RWPE2 (cell line): Measurements from ENCODE around the gene LRRC61.
"Not testable (repeated sequence)": the region's sequence is repeated elsewhere in the genome, so short reads cannot be mapped to it uniquely, and the experiment has no call there.

Source experiments
- ATAC-seq: fragments of 200-7000 bp; cut with Tn5 transposase; 3 replicates; pipeline ENCODE4 v1.9.1; 2021; ENCODE audit warnings: low read depth
- DNase-seq: peaks from one replicate; pipeline ENCODE4 v3.0.0-alpha.2; 2020; ENCODE audit warnings: low spot score
- H3K27ac ChIP-seq: fragments of 450-650 bp; 2 replicates; pipeline ENCODE4 v1.5.1; 2017; ENCODE audit warnings: mild to moderate bottlenecking; ENCODE audit not compliant: poor library complexity, severe bottlenecking
- H3K27me3 ChIP-seq: fragments of 250-450 bp; sonication (Bioruptor Pico); 2 replicates; pipeline ENCODE4 v1.5.1; 2021; ENCODE audit warnings: mild to moderate bottlenecking, moderate library complexity; ENCODE audit not compliant: insufficient read depth, poor library complexity, severe bottlenecking
- H3K36me3 ChIP-seq: fragments of 250-450 bp; sonication (Bioruptor Pico); 2 replicates; pipeline ENCODE4 v1.5.1; 2020; ENCODE audit warnings: low read depth, mild to moderate bottlenecking, moderate library complexity
- H3K4me1 ChIP-seq: fragments of 250-450 bp; sonication (Bioruptor Pico); 2 replicates; pipeline ENCODE4 v1.5.1; 2021; ENCODE audit warnings: mild to moderate bottlenecking, moderate library complexity; ENCODE audit not compliant: insufficient read depth, poor library complexity, severe bottlenecking
- H3K4me3 ChIP-seq: fragments of 250-450 bp; sonication (Bioruptor Pico); 2 replicates; pipeline ENCODE4 v1.5.1; 2021; ENCODE audit warnings: mild to moderate bottlenecking, moderate library complexity; ENCODE audit not compliant: severe bottlenecking
- H3K9me3 ChIP-seq: fragments of 250-450 bp; sonication (Bioruptor Pico); 2 replicates; pipeline ENCODE4 v1.5.1; 2021; ENCODE audit warnings: mild to moderate bottlenecking, moderate library complexity; ENCODE audit not compliant: severe bottlenecking
- TF ChIP-seq, protein P1 (sequence below): fragments of 450-650 bp; IDR thresholded peaks from one replicate; pipeline ENCODE4 v1.5.1; 2017; ENCODE audit warnings: mild to moderate bottlenecking, moderate library complexity; ENCODE audit not compliant: poor library complexity, severe bottlenecking

Gene LRRC61

DNA sequence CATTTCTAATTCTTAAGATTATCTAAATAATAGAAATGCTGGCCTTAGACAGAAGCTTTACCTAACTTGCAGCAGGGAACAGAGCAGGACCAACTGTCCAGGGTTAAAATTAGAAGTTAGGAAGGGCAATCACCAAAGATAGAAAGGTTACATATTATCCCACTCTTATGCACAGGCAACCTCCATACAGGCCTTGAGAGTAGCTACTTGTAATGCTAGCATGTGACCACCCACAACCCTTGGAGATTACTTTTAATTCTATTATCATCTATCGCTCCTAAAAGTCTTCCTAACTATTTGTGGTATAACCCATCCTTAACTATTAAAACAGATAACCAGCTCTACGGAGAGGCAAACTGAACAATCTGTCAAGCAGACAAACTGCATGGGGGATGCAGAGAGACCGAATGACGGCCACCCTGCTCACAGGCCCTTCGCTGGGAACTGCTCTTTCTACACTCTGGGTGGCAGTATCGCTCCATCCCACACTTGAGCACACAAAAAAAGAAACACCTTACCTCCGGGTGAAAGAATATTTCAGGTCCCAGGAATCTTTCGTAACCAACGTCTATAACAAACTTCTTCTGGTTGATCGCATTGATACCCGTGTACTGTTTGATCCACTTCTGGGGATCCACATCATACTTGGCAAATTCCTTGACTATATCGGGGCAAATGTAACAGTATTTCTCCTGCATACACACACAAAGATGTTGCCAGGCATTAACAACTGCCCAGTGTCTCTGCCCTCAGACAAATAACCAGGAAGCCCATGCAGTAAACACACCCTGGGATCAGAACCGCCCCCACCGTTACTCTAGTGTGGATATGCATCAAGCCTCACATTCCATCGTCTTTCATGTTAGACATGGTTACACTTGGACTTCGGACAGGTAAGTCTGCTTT is 37.1 kb upstream of the LRRC61 start:
- peak; percentile 67 for ATAC-seq
- H3K4me3 ChIP-seq, H3K36me3 ChIP-seq, DNase-seq, H3K27ac ChIP-seq, H3K27me3 ChIP-seq, H3K9me3 ChIP-seq, H3K4me1 ChIP-seq: not testable (repeated sequence)
- TF ChIP-seq, protein P1, sequence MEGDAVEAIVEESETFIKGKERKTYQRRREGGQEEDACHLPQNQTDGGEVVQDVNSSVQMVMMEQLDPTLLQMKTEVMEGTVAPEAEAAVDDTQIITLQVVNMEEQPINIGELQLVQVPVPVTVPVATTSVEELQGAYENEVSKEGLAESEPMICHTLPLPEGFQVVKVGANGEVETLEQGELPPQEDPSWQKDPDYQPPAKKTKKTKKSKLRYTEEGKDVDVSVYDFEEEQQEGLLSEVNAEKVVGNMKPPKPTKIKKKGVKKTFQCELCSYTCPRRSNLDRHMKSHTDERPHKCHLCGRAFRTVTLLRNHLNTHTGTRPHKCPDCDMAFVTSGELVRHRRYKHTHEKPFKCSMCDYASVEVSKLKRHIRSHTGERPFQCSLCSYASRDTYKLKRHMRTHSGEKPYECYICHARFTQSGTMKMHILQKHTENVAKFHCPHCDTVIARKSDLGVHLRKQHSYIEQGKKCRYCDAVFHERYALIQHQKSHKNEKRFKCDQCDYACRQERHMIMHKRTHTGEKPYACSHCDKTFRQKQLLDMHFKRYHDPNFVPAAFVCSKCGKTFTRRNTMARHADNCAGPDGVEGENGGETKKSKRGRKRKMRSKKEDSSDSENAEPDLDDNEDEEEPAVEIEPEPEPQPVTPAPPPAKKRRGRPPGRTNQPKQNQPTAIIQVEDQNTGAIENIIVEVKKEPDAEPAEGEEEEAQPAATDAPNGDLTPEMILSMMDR: peak; percentile 70

DNA sequence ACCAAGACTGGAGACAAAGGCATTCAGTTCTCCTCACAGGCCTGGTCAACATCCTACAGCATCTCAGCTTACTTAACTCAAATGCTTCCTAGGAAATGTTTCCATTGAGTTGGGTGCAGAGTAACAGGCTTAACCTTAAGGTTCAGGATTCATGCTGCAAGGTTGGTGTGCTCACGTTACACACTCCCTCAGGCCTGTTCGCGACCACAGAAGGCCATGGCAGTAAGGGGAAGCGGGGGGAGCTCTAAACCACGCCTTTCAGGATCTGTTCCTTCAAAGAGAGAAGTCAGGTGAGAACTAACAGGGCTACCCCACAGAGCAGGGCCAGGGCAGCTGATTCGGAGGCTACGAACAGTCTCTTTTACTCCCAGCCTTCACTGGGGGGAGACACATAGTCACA is 35.3 kb upstream of the LRRC61 start:
- not testable (repeated sequence) for H3K36me3 ChIP-seq, H3K9me3 ChIP-seq, H3K27ac ChIP-seq, DNase-seq, H3K27me3 ChIP-seq, H3K4me1 ChIP-seq, H3K4me3 ChIP-seq, ATAC-seq

DNA sequence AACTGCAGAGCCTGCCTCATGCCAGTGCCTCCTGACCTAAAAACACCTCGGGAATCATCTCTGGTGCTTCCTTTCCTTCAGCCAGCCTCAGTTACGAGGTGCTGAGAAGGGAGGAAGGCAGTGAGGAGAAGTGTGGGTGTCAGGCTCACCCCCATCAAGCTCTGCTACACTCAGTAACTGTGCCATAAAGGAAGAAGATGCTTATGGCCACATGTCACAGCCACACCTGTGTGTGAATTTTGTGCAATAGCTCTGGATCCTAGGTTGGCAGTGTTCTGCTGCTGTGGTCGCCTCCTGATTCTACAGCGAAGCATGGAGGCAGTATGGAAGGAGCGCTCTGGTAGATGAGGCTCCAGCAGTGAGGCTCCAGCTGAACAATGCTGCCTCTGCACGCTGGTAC is 34.3 kb upstream of the LRRC61 start:
- H3K9me3 ChIP-seq, ATAC-seq, H3K27me3 ChIP-seq, H3K27ac ChIP-seq, H3K4me3 ChIP-seq, DNase-seq, H3K4me1 ChIP-seq, H3K36me3 ChIP-seq: not testable (repeated sequence)

DNA sequence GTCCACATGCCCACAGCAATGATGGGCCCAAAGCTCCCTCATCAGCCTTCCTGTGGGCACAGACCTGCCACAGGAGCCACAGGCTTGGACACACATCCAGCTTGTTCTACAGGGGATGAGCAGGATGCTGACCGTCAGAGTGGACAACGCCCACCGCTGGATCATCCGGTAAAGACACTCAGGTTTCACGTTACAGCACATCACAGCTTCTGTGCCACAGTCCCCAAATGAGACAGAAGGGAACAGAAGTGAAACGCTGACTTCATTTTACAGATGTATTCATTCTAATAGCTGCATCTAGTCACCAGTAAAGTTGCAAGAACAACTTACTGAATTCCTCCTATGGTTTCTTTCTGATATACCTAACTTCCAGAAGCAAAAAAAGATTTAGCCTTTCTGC is 32.8 kb upstream of the LRRC61 start:
- H3K4me3 ChIP-seq, H3K4me1 ChIP-seq, H3K27me3 ChIP-seq, H3K27ac ChIP-seq, H3K9me3 ChIP-seq, H3K36me3 ChIP-seq, ATAC-seq, DNase-seq: not testable (repeated sequence)

DNA sequence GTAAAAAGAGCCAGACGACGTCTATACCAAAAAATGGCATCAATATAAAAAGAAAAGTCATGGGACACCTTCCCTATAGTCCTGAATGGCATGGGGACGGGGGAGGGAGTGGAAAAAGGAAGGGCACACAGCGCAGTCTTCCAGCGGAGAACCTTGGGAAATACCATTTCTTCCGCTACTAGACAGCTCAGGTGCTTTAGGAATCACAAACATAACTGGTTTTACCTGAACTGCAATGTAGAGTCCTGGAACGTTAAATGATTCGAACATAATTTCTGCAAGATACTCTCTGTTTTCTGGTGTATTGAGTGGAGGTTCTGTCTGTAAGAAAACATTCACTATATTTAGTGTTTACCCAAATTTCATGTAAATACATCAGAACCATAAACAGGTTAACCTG is 28.1 kb upstream of the LRRC61 start:
- H3K9me3 ChIP-seq, H3K4me1 ChIP-seq, H3K27me3 ChIP-seq, H3K36me3 ChIP-seq, DNase-seq, H3K4me3 ChIP-seq, H3K27ac ChIP-seq, ATAC-seq: not testable (repeated sequence)

DNA sequence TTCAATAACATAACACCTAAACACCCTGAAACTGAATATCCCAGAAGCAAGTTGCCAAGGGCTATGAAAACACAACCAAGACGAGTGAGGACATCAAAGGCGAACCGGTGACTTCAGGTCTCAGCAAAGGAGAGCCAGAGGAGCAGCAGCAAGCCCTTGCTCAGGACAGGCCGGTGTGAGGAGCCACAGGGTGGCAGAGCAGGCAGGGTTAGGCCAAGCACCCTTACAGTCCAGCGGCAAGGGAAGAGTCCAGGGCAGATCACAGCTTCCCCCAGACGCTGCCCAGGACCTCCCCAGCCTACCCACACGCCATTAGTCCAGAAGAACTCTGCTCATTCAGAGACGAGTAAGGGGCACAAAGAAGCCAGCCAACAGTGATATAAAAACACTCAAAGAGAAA is 27.5 kb upstream of the LRRC61 start:
- not testable (repeated sequence) for H3K27me3 ChIP-seq, H3K4me3 ChIP-seq, H3K4me1 ChIP-seq, H3K9me3 ChIP-seq, ATAC-seq, H3K36me3 ChIP-seq, DNase-seq, H3K27ac ChIP-seq

DNA sequence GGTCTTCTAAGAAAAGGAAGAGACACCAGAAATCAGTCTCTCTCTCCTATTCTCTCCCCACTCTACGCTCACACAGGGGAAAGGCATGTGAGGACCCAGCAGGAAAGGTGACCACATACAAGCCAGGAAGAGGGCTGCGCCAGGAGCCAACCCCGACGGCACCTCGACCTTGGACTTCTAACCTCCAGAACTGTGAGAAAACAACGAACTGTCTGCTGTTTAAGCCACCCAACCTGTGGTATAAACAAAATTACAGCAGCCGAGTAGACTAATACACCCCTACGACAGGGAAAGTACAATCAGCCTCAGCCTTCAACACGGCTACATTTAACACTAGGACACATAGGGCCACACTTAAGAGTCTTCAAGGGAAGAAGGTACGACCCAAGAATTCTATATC is 26.4 kb upstream of the LRRC61 start:
- H3K4me3 ChIP-seq, ATAC-seq, H3K27me3 ChIP-seq: not testable (repeated sequence)

DNA sequence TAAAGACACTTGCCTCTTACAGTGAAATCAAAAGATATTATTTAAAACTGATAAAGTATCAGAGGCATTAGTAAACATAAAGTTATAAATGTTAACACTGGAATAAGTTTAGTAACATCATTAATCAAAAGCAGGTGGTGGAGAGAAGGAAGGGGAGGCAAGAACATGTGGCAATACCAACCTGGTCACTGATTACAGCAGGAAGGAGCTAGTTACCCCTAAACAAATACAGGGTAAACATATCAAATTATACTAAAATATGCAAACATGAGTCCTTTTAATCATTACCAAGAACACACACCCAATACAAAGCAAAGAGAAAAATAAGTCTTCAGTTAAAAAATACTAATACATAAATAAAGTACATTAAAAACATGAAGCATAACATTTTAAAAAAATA is 25.2 kb upstream of the LRRC61 start:
- not testable (repeated sequence) for DNase-seq, H3K9me3 ChIP-seq, H3K4me3 ChIP-seq, H3K4me1 ChIP-seq, H3K36me3 ChIP-seq, H3K27me3 ChIP-seq, ATAC-seq, H3K27ac ChIP-seq

More for the DNA sequence above, 26.4 kb upstream of the LRRC61 start:
- H3K36me3 ChIP-seq, DNase-seq, H3K4me1 ChIP-seq, H3K9me3 ChIP-seq, H3K27ac ChIP-seq: not testable (repeated sequence)

DNA sequence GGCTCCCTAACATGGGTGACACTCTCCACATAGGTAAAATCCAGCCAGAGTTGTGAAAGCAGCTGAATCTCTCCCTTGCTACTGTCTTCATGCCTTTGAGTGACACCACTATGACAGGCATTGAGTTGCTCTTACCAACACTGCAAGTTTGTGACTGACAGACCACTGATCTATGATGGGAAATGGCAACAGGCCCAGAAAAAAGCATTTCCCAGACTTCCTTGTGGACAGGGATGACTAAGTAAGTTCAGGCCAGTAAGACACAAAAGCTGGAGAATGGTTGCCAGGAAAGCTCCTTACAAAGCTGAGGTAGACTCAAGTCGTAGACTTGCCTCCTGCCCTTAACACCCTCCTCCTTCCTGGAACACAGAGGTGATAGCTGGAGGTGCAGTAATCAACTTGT is 20.2 kb upstream of the LRRC61 start:
- not testable (repeated sequence) for H3K4me3 ChIP-seq, H3K36me3 ChIP-seq, H3K4me1 ChIP-seq, H3K9me3 ChIP-seq, H3K27me3 ChIP-seq, DNase-seq, H3K27ac ChIP-seq
- peak; percentile 57; the same call in 2 of the 3 replicates for ATAC-seq

DNA sequence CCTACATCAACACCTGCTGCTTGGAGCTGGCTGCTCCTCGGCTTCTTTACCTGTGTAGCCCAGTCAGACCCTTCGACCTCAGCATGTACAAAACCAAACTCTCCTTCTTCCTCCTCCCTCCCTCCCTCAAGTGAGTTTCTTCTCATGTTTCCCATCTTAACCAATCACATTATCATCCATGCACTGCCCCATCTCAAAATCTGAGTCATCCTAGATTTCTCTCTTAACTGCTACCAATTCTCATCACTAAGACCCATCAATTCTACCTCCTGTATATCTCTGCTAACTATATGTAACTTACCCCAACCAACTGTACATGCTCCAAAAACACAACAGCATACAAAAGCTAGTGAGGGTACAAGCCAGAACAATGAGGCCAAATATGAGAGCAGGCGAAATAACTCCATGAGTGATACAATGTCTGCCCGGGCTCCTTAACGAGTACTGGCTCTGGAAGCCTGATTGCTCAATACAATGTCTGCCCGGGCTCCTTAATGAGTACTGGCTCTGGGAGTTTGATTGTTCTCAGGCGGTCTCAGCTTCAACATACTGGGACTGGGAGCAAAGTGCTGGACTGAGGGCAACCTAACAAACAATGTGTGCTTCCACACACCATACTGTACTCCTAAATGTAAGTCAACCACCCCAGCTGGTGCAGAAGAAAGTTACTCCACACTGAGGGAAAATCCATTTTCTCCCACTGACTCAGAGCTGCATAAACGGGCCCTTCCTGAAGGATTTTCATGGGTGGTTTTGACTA is 18.5 kb upstream of the LRRC61 start:
- not testable (repeated sequence) for H3K4me1 ChIP-seq, ATAC-seq, DNase-seq, H3K27me3 ChIP-seq, H3K36me3 ChIP-seq, H3K9me3 ChIP-seq, H3K27ac ChIP-seq, H3K4me3 ChIP-seq
